GM06990 (cell line): Measurements from ENCODE around the gene LNPK.
"Not testable (repeated sequence)": the region's sequence is repeated elsewhere in the genome, so short reads cannot be mapped to it uniquely, and the experiment has no call there.

Experiments
- DNase-seq: peaks from one replicate; pipeline ENCODE4 v3.0.0-alpha.2; 2011; ENCODE audit not compliant: insufficient read length; ENCODE audit errors: extremely low read depth
- H3K27me3 ChIP-seq: replicated peaks from 2 replicates; pipeline ENCODE4 v1.6.0; 2011; ENCODE audit warnings: low read length; ENCODE audit not compliant: control insufficient read depth, insufficient read depth
- H3K36me3 ChIP-seq: 2 replicates; pipeline ENCODE4 v1.5.1; 2011; ENCODE audit warnings: low read length; ENCODE audit not compliant: control insufficient read depth, insufficient read depth
- H3K4me3 ChIP-seq: replicated peaks from 2 replicates; pipeline ENCODE4 v1.5.1; 2011; ENCODE audit warnings: low read depth, mild to moderate bottlenecking, control low read depth, low read length
- TF ChIP-seq, protein P1 (sequence below): IDR thresholded peaks from 2 replicates; pipeline ENCODE4 v1.5.1; 2011; ENCODE audit warnings: low read length, control low read depth, mild to moderate bottlenecking, inconsistent platforms; ENCODE audit not compliant: insufficient read depth, poor library complexity, severe bottlenecking

Gene LNPK

GRCh38 chr2:175918935-175919334 is 83.1 kb downstream of the LNPK start:
- TF ChIP-seq, protein P1, sequence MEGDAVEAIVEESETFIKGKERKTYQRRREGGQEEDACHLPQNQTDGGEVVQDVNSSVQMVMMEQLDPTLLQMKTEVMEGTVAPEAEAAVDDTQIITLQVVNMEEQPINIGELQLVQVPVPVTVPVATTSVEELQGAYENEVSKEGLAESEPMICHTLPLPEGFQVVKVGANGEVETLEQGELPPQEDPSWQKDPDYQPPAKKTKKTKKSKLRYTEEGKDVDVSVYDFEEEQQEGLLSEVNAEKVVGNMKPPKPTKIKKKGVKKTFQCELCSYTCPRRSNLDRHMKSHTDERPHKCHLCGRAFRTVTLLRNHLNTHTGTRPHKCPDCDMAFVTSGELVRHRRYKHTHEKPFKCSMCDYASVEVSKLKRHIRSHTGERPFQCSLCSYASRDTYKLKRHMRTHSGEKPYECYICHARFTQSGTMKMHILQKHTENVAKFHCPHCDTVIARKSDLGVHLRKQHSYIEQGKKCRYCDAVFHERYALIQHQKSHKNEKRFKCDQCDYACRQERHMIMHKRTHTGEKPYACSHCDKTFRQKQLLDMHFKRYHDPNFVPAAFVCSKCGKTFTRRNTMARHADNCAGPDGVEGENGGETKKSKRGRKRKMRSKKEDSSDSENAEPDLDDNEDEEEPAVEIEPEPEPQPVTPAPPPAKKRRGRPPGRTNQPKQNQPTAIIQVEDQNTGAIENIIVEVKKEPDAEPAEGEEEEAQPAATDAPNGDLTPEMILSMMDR, result no peak

GRCh38 chr2:175914846-175915245 is 87.2 kb downstream of the LNPK start:
- Histone ChIP-seq H3K4me3 (no peak overlapping the region), H3K27me3 (no peaks in the 10 kb centered on the region), H3K36me3 (no peaks in the 10 kb centered on the region)
- no peak for DNase-seq
- TF ChIP-seq, protein P1, result no peak

More at GRCh38 chr2:175918935-175919334, 83.1 kb downstream of the LNPK start:
- Histone ChIP-seq H3K4me3 (no peak overlapping the region), H3K36me3 (no peaks in the 10 kb centered on the region), H3K27me3 (no peaks in the 10 kb centered on the region)
- DNase-seq, result no peak

DNA sequence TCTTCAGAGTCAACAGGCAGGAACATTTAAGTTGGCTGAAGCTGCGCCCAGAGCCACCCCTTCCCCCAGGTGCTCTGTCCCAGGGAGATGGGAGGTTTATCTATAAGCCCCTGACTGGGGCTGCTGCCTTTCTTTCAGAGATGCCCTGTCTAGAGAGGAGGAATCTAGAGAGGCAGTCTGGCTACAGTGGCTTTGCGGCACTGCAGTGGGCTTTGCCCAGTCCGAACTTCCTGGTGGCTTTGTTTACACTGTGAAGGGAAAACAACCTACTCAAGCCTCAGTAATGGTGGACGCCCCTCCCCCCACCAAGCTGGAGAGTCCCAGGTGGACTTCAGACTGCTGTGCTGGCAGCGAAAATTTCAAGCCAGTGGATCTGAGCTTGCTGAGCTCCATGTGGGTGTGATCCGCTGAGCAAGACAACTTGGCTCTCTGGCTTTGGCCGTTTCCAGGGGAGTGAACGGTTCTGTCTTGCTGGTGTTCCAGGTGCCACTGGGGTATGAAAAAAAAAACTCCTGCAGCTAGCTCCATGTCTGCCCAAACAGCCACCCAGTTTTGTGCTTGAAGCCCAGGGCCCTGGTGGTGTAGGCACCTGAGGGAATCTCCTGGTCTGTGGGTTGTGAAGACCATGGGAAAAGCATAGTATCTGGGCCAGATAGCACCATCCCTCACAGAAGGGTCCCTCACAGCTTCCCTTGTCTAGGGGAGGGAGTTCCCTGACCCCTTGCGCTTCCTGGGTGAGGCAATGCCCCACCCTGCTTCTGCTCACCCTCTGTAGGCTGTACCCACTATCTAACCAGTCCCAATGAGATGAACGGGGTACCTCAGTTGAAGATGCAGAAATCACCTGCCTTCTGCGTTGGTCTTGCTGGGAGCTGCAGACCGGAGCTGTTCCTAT is 88.0 kb downstream of the LNPK start:
- H3K36me3 ChIP-seq, H3K4me3 ChIP-seq, DNase-seq, H3K27me3 ChIP-seq: not testable (repeated sequence)

DNA sequence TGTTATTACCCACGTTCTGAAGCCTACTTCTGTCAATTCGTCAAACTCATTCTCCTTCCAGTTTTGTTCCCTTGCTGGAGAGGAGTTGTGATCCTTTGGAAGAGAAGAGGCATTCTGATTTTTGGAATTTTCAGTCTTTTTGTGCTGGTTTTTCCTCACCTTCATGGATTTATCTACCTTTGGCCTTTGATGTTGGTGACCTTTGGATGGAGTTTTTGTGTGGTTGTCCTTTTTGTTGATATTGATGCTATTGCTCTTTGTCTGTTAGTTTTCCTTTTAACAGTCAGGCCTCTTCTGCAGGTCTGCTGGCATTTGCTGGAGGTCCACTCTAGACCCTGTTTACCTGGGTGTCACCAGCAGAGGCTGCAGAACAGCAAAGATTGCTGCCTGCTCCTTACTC is 88.8 kb downstream of the LNPK start:
- not testable (repeated sequence) for DNase-seq, H3K4me3 ChIP-seq, H3K27me3 ChIP-seq, H3K36me3 ChIP-seq

GRCh38 chr2:175904035-175904434 is 98.0 kb downstream of the LNPK start:
- Histone ChIP-seq H3K36me3 (no peaks in the 10 kb centered on the region), H3K4me3 (no peak overlapping the region), H3K27me3 (no peaks in the 10 kb centered on the region)
- TF ChIP-seq, protein P1, result no peak
- no peak for DNase-seq

DNA sequence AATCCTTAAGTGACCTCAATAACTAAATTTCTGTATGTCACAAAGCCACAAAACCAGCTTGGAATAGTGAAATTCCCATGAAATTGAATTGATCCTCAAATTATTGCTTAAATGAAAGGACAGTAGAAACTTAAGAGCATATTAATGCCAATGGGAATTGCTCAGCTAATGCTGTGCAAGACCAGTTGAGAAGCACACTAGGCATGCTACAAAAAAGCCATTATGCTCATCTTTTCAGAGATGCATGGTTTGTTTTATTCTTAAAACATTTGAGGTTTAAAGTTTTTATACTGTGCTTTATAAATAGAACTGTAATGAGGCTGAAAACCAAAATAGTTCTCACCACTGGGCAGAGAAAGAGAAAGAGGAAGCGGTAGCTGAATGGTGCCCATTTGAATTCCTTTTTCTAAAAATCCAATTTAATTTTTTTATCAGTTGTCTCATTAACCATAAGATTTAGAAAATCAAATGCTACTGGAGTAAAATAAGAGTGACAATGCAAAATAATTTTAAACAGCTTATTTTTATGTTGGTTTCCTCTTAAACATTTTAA is 98.6 kb downstream of the LNPK start:
- Histone ChIP-seq H3K36me3 (no peaks in the 10 kb centered on the region), H3K27me3 (no peaks in the 10 kb centered on the region), H3K4me3 (no peak overlapping the region)
- TF ChIP-seq, protein P1, result no peak
- DNase-seq, result no peak

DNA sequence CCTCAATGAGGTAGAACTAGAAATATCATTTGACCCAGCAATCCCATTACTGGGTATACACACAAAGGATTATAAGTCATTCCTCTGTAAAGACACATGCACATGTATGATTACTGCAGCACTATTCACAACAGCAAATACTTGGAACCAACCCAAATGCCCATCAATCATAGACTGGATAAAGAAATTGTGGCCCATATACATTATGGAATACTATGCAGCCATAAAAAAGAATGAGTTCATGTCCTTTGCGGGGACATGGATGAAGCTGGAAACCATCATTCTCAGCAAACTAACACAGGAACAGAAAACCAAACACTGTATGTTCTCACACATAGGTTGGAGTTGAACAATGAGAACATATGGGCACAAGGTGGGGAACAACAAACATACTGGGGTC is 106.1 kb downstream of the LNPK start:
- not testable (repeated sequence) for DNase-seq, H3K36me3 ChIP-seq

More for the DNA sequence above, 106.1 kb downstream of the LNPK start:
- H3K4me3 ChIP-seq, H3K27me3 ChIP-seq: not testable (repeated sequence)
